ENCODE measurements around the gene TMEM43.

- TF ChIP-seq CTCF (IDR thresholded peaks at IDR 0.05; ENCODE audit: insufficient read depth, low read length) (no peak), GABPA (IDR thresholded peaks at IDR 0.05; ENCODE audit: low read depth) (no peak)
Measured at GRCh38 chr3:14137004-14137403, 12.2 kb downstream of the TMEM43 start.

Measured in HL-60 (cell line).